Measurements from ENCODE around the gene BGN.
A peak's percentile ranks its signal among the peaks of the same experiment; 100 is the strongest.

The BGN gene

GRCh38 chrX:153494541-153495361, at the start of gene BGN:
Gene BGN (plus strand): TSS chrX:153494980. CDS start chrX:153504632, 9,652 bp downstream.
- peak; percentile 63 for DNase-seq (ENCODE audit: low read depth)
- Histone ChIP-seq H3K9me3 (ENCODE audit: control insufficient read depth, low read length) (no peaks in the 10 kb centered on the region), H3K4me1 (ENCODE audit: control insufficient read depth, insufficient read depth, low read length) (no peaks in the 10 kb centered on the region), H3K36me3 (ENCODE audit: control insufficient read depth, insufficient read depth, low read length, severe bottlenecking) (no peaks in the 10 kb centered on the region), H3K9ac (ENCODE audit: low read length) (peak within 1 kb of the TSS; percentile 72), H3K4me3 (ENCODE audit: low read length) (peak within 1 kb of the TSS; percentile 76), H3K27me3 (replicated peaks; ENCODE audit: control insufficient read depth, insufficient read depth, low read length) (peaks cover 4% of the 10 kb centered on the region)

- no peaks in the 10 kb centered on the region for H3K4me1 ChIP-seq (ENCODE audit: control insufficient read depth, insufficient read depth, low read length)
Observed at GRCh38 chrX:153445106-153445855, 49.5 kb upstream of the BGN start.

GRCh38 chrX:153445856-153446635, 48.7 kb upstream of the BGN start, which contains the start of gene TREX2:
Gene TREX2 (minus strand): TSS chrX:153446056. CDS start chrX:153445430, 626 bp downstream.
- DNase-seq (ENCODE audit: low read depth), result no peak
- H3K36me3 ChIP-seq (ENCODE audit: control insufficient read depth, insufficient read depth, low read length, severe bottlenecking), result no peaks in the 10 kb centered on the region
- H3K27me3 ChIP-seq (replicated peaks; ENCODE audit: control insufficient read depth, insufficient read depth, low read length), result peaks cover 15% of the 10 kb centered on the region
- no peak within 1 kb of the TSS for H3K9ac ChIP-seq (ENCODE audit: low read length)
- H3K4me3 ChIP-seq (ENCODE audit: low read length), result no peak within 1 kb of the TSS
- no peaks in the 10 kb centered on the region for H3K4me1 ChIP-seq (ENCODE audit: control insufficient read depth, insufficient read depth, low read length)
- no peaks in the 10 kb centered on the region for H3K9me3 ChIP-seq (ENCODE audit: control insufficient read depth, low read length)

More at GRCh38 chrX:153445106-153445855, 49.5 kb upstream of the BGN start:
- Histone ChIP-seq H3K27me3 (replicated peaks; ENCODE audit: control insufficient read depth, insufficient read depth, low read length) (peaks cover 21% of the 10 kb centered on the region), H3K4me3 (ENCODE audit: low read length) (no peak overlapping the region), H3K9me3 (ENCODE audit: control insufficient read depth, low read length) (no peaks in the 10 kb centered on the region), H3K36me3 (ENCODE audit: control insufficient read depth, insufficient read depth, low read length, severe bottlenecking) (no peaks in the 10 kb centered on the region), H3K9ac (ENCODE audit: low read length) (no peak overlapping the region)
- DNase-seq (ENCODE audit: low read depth), result no peak

DNA sequence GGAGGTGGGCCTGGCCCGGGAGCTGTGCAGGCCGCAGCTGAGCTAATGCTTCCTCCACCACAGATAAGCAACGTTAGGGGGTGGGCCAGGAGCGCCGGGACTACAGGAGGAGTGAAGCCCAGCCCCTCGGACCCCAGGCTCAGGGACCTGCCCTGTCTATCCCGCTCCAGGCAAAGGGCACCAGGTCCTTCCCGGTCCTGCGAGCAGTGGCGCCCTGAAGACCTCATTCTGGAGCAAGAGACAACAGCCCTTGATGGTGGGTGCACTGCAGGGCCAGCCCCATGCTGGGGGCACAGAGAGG, 48.2 kb upstream of the BGN start:
- Histone ChIP-seq H3K36me3 (ENCODE audit: control insufficient read depth, insufficient read depth, low read length, severe bottlenecking) (no peaks in the 10 kb centered on the region), H3K4me1 (ENCODE audit: control insufficient read depth, insufficient read depth, low read length) (no peaks in the 10 kb centered on the region), H3K9me3 (ENCODE audit: control insufficient read depth, low read length) (no peaks in the 10 kb centered on the region), H3K4me3 (ENCODE audit: low read length) (no peak overlapping the region), H3K27me3 (replicated peaks; ENCODE audit: control insufficient read depth, insufficient read depth, low read length) (peaks cover 9% of the 10 kb centered on the region), H3K9ac (ENCODE audit: low read length) (no peak overlapping the region)
- DNase-seq (ENCODE audit: low read depth), result no peak

- H3K9ac ChIP-seq (ENCODE audit: low read length), result no peak overlapping the region
- H3K27me3 ChIP-seq (replicated peaks; ENCODE audit: control insufficient read depth, insufficient read depth, low read length), result peaks cover 4% of the 10 kb centered on the region
- H3K9me3 ChIP-seq (ENCODE audit: control insufficient read depth, low read length), result no peaks in the 10 kb centered on the region
- H3K36me3 ChIP-seq (ENCODE audit: control insufficient read depth, insufficient read depth, low read length, severe bottlenecking), result no peaks in the 10 kb centered on the region
- H3K4me1 ChIP-seq (ENCODE audit: control insufficient read depth, insufficient read depth, low read length), result no peaks in the 10 kb centered on the region
- H3K4me3 ChIP-seq (ENCODE audit: low read length), result no peak overlapping the region
- no peak for DNase-seq (ENCODE audit: low read depth)
Observed at GRCh38 chrX:153446950-153447580, 47.7 kb upstream of the BGN start.

DNA sequence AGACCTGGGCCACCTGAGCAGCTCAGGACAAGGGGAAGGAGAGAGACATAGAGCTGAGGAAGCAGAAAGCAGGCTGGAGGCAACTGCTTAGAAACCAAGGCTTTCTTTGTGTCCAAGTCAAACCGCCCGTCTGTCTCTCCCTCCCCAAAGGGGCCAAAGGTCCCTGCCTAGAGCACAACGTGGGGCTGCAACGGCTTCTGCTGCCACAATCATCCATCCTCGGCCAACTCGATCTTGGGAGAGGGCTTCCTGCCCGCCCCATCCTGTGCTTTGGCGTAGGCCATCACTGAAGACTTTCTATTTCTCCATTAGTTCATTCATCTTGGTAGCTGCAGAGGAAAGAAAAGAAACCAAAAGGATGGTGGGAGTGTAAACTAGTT, 47.2 kb upstream of the BGN start:
- no peaks in the 10 kb centered on the region for H3K4me1 ChIP-seq (ENCODE audit: control insufficient read depth, insufficient read depth, low read length)
- H3K36me3 ChIP-seq (ENCODE audit: control insufficient read depth, insufficient read depth, low read length, severe bottlenecking), result no peaks in the 10 kb centered on the region
- H3K4me3 ChIP-seq (ENCODE audit: low read length), result no peak overlapping the region
- H3K9me3 ChIP-seq (ENCODE audit: control insufficient read depth, low read length), result no peaks in the 10 kb centered on the region
- peaks cover 2% of the 10 kb centered on the region for H3K27me3 ChIP-seq (replicated peaks; ENCODE audit: control insufficient read depth, insufficient read depth, low read length)
- DNase-seq (ENCODE audit: low read depth), result no peak
- H3K9ac ChIP-seq (ENCODE audit: low read length), result no peak overlapping the region

DNA sequence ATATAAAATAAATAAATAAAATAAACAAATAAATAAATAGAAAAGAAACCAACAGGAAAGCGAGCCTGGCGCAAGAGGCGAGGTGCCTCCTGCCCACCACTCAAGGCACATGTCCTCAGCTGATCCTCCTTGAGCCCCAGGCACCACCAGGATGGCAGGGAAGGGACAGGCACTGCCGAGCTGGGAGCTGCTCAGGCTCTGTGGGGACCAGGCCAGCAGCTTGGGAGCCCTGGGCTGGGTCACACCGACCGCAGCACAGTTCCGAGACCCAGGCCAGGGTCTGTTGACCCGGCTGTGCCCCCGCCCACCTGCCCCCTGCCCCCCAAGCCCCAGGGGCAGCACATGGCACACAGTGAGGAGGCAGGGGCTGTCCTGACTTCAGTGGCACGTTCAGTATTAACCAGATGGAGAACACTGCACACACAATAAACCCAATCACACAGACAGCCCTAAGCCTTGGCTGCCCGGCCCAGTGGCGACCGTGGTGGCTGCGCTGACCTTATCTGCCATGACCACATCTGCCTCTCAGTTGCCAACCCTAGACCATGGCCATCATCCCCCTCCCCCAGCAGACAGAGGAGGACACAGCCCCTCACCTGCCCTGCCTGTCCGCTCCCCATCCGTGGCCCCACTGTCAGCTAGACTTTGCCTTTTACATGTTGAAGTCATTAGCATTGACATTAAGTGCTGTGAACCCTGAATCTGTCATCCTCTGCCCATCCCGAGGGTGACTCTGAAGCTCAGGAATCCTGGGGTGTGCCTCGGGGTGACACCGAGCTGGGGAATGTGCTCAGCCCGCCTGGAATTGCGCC, 46.0 kb upstream of the BGN start:
- H3K4me3 ChIP-seq (ENCODE audit: low read length), result no peak overlapping the region
- no peaks in the 10 kb centered on the region for H3K9me3 ChIP-seq (ENCODE audit: control insufficient read depth, low read length)
- H3K9ac ChIP-seq (ENCODE audit: low read length), result no peak overlapping the region
- no peak for DNase-seq (ENCODE audit: low read depth)
- no peaks in the 10 kb centered on the region for H3K4me1 ChIP-seq (ENCODE audit: control insufficient read depth, insufficient read depth, low read length)
- peaks cover 2% of the 10 kb centered on the region for H3K27me3 ChIP-seq (replicated peaks; ENCODE audit: control insufficient read depth, insufficient read depth, low read length)
- H3K36me3 ChIP-seq (ENCODE audit: control insufficient read depth, insufficient read depth, low read length, severe bottlenecking), result no peaks in the 10 kb centered on the region

DNA sequence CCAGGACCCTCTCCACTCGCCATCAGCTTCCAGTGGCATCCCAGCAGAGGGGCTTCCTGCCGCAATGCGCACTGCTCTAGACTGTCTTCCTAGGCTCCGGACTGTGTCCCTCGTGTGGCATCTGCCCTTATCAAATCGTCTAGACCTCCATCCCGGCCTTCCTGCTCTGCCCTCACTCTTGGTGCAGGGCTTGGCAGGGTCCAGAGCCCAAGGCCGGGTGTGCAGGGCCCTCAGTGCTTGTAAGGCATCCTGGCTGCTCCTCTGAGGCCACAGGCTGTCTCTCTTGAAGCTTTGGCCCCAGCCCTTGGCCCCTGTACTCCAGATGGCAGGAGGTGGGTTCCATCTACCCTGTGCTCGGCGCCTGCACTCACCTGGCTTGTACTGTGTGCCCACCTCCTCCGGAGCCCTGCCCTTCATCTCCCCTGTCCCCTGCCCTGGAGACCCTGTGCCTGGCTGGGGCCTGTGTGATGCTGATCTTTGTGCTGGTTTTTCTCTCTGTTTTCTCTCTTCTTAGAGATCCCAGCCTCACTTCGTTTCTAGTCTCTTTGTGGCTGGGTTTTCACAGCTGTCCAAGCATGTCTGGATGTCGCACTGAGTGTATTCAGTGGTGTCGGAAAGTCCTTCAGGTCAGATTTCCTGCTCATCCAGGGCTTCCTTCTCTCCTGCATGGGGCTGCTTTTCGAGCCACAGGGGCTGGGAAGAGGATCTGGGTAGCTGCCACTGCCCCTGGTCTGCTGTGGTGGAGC, 45.2 kb upstream of the BGN start:
- no peaks in the 10 kb centered on the region for H3K36me3 ChIP-seq (ENCODE audit: control insufficient read depth, insufficient read depth, low read length, severe bottlenecking)
- no peak for DNase-seq (ENCODE audit: low read depth)
- H3K9me3 ChIP-seq (ENCODE audit: control insufficient read depth, low read length), result no peaks in the 10 kb centered on the region
- no peak overlapping the region for H3K9ac ChIP-seq (ENCODE audit: low read length)
- no peak overlapping the region for H3K4me3 ChIP-seq (ENCODE audit: low read length)
- no peaks in the 10 kb centered on the region for H3K27me3 ChIP-seq (replicated peaks; ENCODE audit: control insufficient read depth, insufficient read depth, low read length)
- no peaks in the 10 kb centered on the region for H3K4me1 ChIP-seq (ENCODE audit: control insufficient read depth, insufficient read depth, low read length)

DNA sequence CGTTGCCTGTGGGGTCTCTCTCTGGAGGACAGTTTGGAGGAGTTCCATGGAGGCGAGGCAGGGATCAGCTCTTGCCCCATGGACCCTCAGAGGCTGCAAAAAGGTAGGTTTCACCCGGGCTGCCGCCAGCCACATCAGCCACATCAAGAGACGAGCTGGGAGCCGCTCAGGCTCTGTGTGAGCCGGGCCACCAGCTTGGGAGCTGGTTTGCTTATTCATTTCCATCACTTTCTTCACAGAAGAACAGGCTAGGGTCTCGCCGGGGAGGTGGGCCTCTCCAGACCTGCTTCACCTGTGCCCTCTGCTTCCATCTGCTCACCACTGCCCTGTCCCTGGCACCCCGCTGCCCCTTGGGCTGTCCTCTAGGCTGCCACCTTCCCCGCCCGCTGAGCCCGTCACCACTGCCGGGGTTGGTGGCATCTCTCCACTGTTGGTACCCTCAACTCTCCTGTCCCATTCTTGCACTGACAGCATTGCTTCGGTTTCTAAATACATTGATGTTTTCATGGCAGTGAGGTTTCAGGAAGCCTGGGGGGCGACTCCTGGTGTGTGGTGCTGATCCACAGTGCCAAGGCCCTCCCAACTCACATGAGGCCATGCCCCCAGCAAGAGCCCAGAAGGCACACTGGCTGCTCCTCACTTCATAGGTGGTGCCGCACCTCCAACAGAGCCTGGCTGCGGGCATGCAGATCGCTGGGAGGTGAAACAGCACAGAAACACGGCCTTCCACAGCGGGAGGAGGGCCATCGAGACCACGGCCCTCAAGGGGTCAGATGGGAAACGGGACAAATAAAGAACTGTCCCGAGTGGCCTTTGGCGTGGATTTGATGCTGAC, 44.4 kb upstream of the BGN start:
- no peaks in the 10 kb centered on the region for H3K27me3 ChIP-seq (replicated peaks; ENCODE audit: control insufficient read depth, insufficient read depth, low read length)

More for the DNA sequence above, 44.4 kb upstream of the BGN start:
- H3K9ac ChIP-seq (ENCODE audit: low read length), result no peak overlapping the region
- DNase-seq (ENCODE audit: low read depth), result no peak
- no peaks in the 10 kb centered on the region for H3K4me1 ChIP-seq (ENCODE audit: control insufficient read depth, insufficient read depth, low read length)
- no peak overlapping the region for H3K4me3 ChIP-seq (ENCODE audit: low read length)
- no peaks in the 10 kb centered on the region for H3K9me3 ChIP-seq (ENCODE audit: control insufficient read depth, low read length)
- H3K36me3 ChIP-seq (ENCODE audit: control insufficient read depth, insufficient read depth, low read length, severe bottlenecking), result no peaks in the 10 kb centered on the region

Measured in adipocyte (in vitro differentiated cells).